ENCODE results near the gene C22orf15.

The C22orf15 gene

DNA sequence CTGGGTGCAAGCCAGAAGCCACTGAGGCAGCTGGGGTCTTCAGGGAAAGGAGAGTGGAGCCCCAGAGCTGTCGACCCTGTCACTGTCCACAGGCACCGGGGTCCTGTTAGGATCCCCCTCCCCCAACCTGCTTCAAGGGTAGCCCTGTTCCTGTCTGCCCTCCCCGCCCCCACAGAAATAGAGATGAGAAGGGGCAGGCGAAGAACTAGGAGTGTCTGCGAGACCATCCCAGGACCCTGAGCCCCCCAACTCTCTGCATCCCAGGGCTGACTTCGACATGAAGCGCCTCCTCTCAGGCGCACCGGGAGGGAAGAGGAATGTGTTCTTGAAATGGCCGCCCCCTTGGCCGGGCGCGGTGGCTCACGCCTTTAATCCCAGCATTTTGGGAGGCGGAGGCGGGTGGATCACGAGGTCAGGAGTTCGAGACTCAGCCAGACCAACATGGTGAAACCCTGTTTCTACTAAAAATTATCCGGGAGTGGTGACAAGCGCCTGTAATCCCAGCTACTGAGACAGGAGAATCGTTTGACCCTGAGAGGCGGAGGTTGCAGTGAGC lies 11.3 kb upstream of the C22orf15 start:
- TF ChIP-seq, protein P1, sequence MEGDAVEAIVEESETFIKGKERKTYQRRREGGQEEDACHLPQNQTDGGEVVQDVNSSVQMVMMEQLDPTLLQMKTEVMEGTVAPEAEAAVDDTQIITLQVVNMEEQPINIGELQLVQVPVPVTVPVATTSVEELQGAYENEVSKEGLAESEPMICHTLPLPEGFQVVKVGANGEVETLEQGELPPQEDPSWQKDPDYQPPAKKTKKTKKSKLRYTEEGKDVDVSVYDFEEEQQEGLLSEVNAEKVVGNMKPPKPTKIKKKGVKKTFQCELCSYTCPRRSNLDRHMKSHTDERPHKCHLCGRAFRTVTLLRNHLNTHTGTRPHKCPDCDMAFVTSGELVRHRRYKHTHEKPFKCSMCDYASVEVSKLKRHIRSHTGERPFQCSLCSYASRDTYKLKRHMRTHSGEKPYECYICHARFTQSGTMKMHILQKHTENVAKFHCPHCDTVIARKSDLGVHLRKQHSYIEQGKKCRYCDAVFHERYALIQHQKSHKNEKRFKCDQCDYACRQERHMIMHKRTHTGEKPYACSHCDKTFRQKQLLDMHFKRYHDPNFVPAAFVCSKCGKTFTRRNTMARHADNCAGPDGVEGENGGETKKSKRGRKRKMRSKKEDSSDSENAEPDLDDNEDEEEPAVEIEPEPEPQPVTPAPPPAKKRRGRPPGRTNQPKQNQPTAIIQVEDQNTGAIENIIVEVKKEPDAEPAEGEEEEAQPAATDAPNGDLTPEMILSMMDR (IDR thresholded peaks at IDR 0.05; ENCODE audit: borderline replicate concordance, insufficient read depth, low read depth, low read length): no peak
- peak overlapping the region; percentile 59 for H3K4me3 ChIP-seq (ENCODE audit: low read depth, low read length)

DNA sequence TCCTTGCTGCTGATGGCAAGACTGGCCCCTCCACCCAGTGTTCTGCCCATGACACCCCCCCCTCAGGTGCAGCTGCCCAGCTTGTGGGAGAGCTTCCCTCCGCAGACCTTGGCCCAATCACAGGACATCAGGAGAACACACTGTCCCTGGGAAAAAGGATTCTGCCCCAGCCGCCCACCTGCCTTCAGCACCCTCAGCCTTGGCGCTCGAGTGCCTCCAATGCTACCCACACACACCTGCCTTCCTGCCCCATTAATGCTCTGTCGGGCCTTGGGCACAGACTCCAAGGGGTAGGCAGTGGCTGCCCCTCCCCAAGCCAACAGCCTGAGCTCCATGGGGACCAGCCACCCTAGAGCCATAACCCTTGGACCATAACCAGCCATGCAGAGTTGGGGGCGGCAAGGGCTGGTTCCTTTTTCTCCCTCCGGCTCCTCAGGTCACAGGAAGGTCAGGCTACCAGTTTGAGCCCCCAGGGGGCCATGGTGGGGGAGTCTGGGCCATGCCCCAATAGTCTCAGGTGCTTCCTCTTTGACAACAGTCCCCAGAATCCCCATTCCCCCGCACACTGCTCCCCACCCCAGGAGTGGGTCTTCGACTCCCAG lies 10.6 kb upstream of the C22orf15 start:
- peak overlapping the region; percentile 59 for H3K4me3 ChIP-seq (ENCODE audit: low read depth, low read length)
- TF ChIP-seq, protein P1 (IDR thresholded peaks at IDR 0.05; ENCODE audit: borderline replicate concordance, insufficient read depth, low read depth, low read length): no peak

DNA sequence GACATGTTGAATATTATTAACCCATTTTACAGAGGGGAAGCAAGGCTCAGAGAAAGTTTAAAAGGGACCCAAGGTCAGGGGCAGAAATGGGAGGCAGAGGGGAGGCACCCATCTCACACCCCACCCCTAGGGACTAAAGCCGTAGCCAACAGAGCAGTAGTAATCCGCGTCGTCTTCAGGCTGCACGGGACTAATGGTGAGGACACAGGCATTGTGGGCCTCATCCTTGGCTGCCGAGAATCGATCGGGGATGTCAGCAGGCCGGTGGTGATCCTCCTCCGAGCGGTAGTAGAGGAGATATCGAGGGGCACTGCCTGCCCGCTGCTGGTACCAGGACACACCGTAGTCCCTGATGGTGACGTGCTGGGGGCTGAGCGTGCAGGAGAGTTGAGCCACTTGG lies 10.0 kb upstream of the C22orf15 start:
- TF ChIP-seq, protein P1 (IDR thresholded peaks at IDR 0.05; ENCODE audit: borderline replicate concordance, insufficient read depth, low read depth, low read length): no peak
- peak overlapping the region; percentile 36 for H3K4me3 ChIP-seq (ENCODE audit: low read depth, low read length)

DNA sequence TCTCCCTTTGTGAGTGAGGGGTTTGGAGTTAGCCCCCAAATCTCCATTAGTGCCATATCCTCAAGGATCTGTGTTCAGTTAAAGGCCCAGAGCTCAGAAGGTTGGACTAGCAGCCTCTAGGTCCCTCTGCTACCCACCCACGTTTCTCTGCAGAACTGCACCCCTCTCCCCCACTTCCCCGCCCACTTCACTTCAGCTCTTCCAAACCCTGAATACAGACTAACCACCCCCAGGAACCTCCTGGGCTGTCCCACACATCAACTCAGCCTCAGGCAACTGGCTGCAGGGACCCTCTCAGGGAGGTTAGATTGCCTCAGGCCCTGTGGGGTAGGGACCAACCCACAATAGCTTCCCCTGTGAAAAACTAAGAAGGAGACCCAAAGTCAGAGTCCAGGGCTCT lies 9.4 kb upstream of the C22orf15 start:
- TF ChIP-seq, protein P1 (IDR thresholded peaks at IDR 0.05; ENCODE audit: borderline replicate concordance, insufficient read depth, low read depth, low read length): peak; percentile 21; the same call in 1 of the 2 replicates
- H3K4me3 ChIP-seq (ENCODE audit: low read depth, low read length): peak overlapping the region; percentile 43

DNA sequence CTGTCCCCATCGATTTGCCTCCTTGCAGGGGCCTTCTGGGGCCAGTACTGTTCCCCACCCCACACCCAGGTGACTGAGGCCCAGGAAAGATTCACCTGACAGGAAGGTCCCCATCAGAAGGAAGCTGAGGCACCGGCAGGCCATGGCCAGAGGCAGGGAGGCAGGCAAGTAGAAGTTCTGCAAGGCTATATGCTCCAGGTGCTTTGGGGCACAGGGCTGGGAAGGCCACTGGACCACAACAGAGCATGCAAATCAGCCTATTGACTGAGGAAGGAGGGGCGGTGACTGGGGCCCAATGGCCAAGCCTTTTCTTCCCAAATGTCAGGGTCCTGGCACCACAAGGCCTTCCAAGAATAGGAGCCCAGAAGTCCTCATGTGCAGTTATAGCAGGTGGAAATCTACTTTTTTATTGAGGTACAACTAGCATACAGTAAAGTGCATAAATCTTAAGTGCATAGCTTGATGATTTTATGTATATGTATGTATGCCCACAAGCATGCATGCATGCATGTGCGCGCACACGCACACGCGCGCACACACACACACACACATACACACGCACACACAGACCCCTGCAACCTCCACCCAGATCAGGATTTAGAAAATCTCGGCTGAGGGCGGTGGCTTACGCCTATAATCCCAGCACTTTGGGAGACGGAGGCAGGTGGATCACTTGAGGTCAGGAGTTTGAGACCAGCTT lies 8.4 kb upstream of the C22orf15 start, which contains the start of gene VPREB3:
TSS of gene VPREB3 (minus strand) at position 206 of the 700 bp plus-strand sequence. CDS start at position 144, 62 bp downstream.
- TF ChIP-seq, protein P1 (IDR thresholded peaks at IDR 0.05; ENCODE audit: borderline replicate concordance, insufficient read depth, low read depth, low read length): no peak
- H3K4me3 ChIP-seq (ENCODE audit: low read depth, low read length): peak within 1 kb of the TSS; percentile 43

DNA sequence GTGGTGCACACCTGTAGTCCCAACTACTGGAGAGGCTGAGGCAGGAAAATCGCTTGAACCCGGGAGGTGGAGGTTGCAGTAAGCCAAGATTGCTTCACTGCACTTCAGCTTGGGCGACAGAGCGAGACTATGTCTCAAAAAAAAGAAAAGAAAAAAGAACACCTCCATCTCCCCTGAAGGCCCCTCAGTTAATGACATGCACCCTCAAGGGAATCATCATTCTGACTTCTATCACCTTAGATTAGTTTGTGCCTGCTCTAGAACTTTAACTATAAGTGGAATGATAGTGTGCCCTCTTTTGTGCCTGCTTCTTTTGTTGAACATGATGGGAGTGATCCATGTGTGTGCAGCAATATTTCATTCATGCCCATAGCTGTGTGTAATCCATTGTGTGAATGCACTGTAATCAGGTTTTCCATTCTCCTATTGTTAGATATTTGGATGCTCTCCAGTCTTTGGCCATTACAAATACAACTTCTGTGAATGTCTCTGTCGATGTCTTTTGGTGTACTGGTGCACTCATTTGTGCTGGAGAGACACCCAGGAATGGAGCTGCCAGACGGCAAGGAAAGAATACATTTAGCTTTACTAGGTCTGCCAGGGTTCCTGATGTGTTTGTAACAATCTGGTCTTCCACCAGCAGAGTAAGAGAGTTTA lies 7.7 kb upstream of the C22orf15 start:
- TF ChIP-seq, protein P1 (IDR thresholded peaks at IDR 0.05; ENCODE audit: borderline replicate concordance, insufficient read depth, low read depth, low read length): no peak
- H3K4me3 ChIP-seq (ENCODE audit: low read depth, low read length): no peak overlapping the region

Data from GM12875 (cell line).